Nephron progenitor cell (in vitro differentiated cells): Measurements from ENCODE around the gene EFNA4.

Source experiments
- DNase-seq: peaks from one replicate; pipeline ENCODE4 v3.0.0; 2021
- H3K27ac Mint-ChIP-seq: 2 replicates; pipeline ENCODE4 v1.8.0; 2021; ENCODE audit warnings: mild to moderate bottlenecking, moderate library complexity, mixed read lengths
- H3K27me3 Mint-ChIP-seq: 2 replicates; pipeline ENCODE4 v1.8.0; 2021; ENCODE audit warnings: mild to moderate bottlenecking, low read depth, mixed read lengths; ENCODE audit not compliant: poor library complexity
- H3K36me3 Mint-ChIP-seq: 2 replicates; pipeline ENCODE4 v1.8.0; 2021; ENCODE audit warnings: low read depth, mixed read lengths
- H3K4me1 Mint-ChIP-seq: 2 replicates; pipeline ENCODE4 v1.8.0; 2021; ENCODE audit warnings: mixed read lengths
- H3K4me3 Mint-ChIP-seq: 2 replicates; pipeline ENCODE4 v1.8.0; 2021; ENCODE audit warnings: mild to moderate bottlenecking, moderate library complexity, mixed read lengths
- H3K9me3 Mint-ChIP-seq: 2 replicates; pipeline ENCODE4 v1.8.0; 2021; ENCODE audit warnings: mild to moderate bottlenecking, moderate library complexity, mixed read lengths
- CTCF ChIP-seq: fragments of 200-600 bp; sonication (generic); IDR thresholded peaks from 2 replicates; pipeline ENCODE4 v1.5.0; 2021; ENCODE audit warnings: antibody characterized with exemption

The EFNA4 gene

GRCh38 chr1:155022927-155023236, 40.7 kb upstream of the EFNA4 start:
- no peak for DNase-seq

GRCh38 chr1:155023627-155024026, 39.9 kb upstream of the EFNA4 start:
- no peak overlapping the region for H3K4me3 Mint-ChIP-seq
- TF ChIP-seq CTCF, result no peak
- H3K9me3 Mint-ChIP-seq, result no peaks in the 10 kb centered on the region
- peaks cover 21% of the 10 kb centered on the region for H3K4me1 Mint-ChIP-seq
- DNase-seq, result no peak
- H3K27me3 Mint-ChIP-seq, result peaks cover 6% of the 10 kb centered on the region
- H3K36me3 Mint-ChIP-seq, result no peaks in the 10 kb centered on the region
- no peak overlapping the region for H3K27ac Mint-ChIP-seq

More at GRCh38 chr1:155022927-155023236, 40.7 kb upstream of the EFNA4 start:
- Mint-ChIP-seq H3K27ac (no peak overlapping the region), H3K4me1 (peaks cover 26% of the 10 kb centered on the region), H3K9me3 (no peaks in the 10 kb centered on the region), H3K4me3 (no peak overlapping the region), H3K27me3 (peaks cover 6% of the 10 kb centered on the region), H3K36me3 (no peaks in the 10 kb centered on the region)
- TF ChIP-seq CTCF, result no peak

GRCh38 chr1:155024315-155024714, 39.2 kb upstream of the EFNA4 start:
- Mint-ChIP-seq H3K36me3 (no peaks in the 10 kb centered on the region), H3K27ac (no peak overlapping the region), H3K27me3 (peaks cover 10% of the 10 kb centered on the region), H3K4me3 (no peak overlapping the region), H3K4me1 (peaks cover 21% of the 10 kb centered on the region), H3K9me3 (no peaks in the 10 kb centered on the region)
- TF ChIP-seq CTCF, result no peak
- no peak for DNase-seq

- no peaks in the 10 kb centered on the region for H3K9me3 Mint-ChIP-seq
- H3K27me3 Mint-ChIP-seq, result peaks cover 8% of the 10 kb centered on the region
- H3K36me3 Mint-ChIP-seq, result no peaks in the 10 kb centered on the region
- no peak overlapping the region for H3K27ac Mint-ChIP-seq
- peaks cover 17% of the 10 kb centered on the region for H3K4me1 Mint-ChIP-seq
- DNase-seq, result no peak
- H3K4me3 Mint-ChIP-seq, result no peak overlapping the region
- TF ChIP-seq CTCF, result no peak
Measured at GRCh38 chr1:155026154-155026553, 37.4 kb upstream of the EFNA4 start.

GRCh38 chr1:155026588-155026987, 37.0 kb upstream of the EFNA4 start:
- DNase-seq, result no peak
- Mint-ChIP-seq H3K4me1 (peaks cover 17% of the 10 kb centered on the region), H3K27me3 (peaks cover 8% of the 10 kb centered on the region), H3K36me3 (no peaks in the 10 kb centered on the region), H3K9me3 (no peaks in the 10 kb centered on the region), H3K27ac (no peak overlapping the region), H3K4me3 (no peak overlapping the region)
- TF ChIP-seq CTCF, result no peak

- no peak for DNase-seq
- H3K9me3 Mint-ChIP-seq, result no peaks in the 10 kb centered on the region
- H3K4me3 Mint-ChIP-seq, result no peak overlapping the region
- H3K27ac Mint-ChIP-seq, result no peak overlapping the region
- H3K36me3 Mint-ChIP-seq, result no peaks in the 10 kb centered on the region
- peaks cover 12% of the 10 kb centered on the region for H3K4me1 Mint-ChIP-seq
- H3K27me3 Mint-ChIP-seq, result peaks cover 5% of the 10 kb centered on the region
- TF ChIP-seq CTCF, result no peak
Measured at GRCh38 chr1:155029513-155030242, 33.9 kb upstream of the EFNA4 start.
